ENCODE data around the gene JARID2. TPM values are rescaled to one million over a fixed set of nuclear protein-coding genes. Genes with fewer than 3 reads are reported as not detected.
"Not testable (repeated sequence)": the region's sequence is repeated elsewhere in the genome, so short reads cannot be mapped to it uniquely, and the experiment has no call there.

JARID2 gene
- total RNA-seq, 1 donor from 2014 or later, result 66.1 TPM

- no peak overlapping the region for H3K4me3 Mint-ChIP-seq (ENCODE audit: unreplicated experiment)
- no peak for DNase-seq (ENCODE audit: low spot score)
- H3K4me1 Mint-ChIP-seq (ENCODE audit: unreplicated experiment), result peaks cover 48% of the 10 kb centered on the region
- H3K27ac Mint-ChIP-seq (ENCODE audit: unreplicated experiment), result peak overlapping the region; percentile 74
- H3K9me3 Mint-ChIP-seq (ENCODE audit: unreplicated experiment), result no peaks in the 10 kb centered on the region
- H3K36me3 Mint-ChIP-seq (ENCODE audit: low read depth, unreplicated experiment), result peaks cover 5% of the 10 kb centered on the region
- TF ChIP-seq, protein P1, sequence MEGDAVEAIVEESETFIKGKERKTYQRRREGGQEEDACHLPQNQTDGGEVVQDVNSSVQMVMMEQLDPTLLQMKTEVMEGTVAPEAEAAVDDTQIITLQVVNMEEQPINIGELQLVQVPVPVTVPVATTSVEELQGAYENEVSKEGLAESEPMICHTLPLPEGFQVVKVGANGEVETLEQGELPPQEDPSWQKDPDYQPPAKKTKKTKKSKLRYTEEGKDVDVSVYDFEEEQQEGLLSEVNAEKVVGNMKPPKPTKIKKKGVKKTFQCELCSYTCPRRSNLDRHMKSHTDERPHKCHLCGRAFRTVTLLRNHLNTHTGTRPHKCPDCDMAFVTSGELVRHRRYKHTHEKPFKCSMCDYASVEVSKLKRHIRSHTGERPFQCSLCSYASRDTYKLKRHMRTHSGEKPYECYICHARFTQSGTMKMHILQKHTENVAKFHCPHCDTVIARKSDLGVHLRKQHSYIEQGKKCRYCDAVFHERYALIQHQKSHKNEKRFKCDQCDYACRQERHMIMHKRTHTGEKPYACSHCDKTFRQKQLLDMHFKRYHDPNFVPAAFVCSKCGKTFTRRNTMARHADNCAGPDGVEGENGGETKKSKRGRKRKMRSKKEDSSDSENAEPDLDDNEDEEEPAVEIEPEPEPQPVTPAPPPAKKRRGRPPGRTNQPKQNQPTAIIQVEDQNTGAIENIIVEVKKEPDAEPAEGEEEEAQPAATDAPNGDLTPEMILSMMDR (IDR thresholded peaks at IDR 0.05; ENCODE audit: unreplicated experiment), result no peak
- no peaks in the 10 kb centered on the region for H3K27me3 Mint-ChIP-seq (ENCODE audit: unreplicated experiment)
These were observed 50.4 kb downstream of the JARID2 start for GRCh38 chr6:15296249-15296648.

DNA sequence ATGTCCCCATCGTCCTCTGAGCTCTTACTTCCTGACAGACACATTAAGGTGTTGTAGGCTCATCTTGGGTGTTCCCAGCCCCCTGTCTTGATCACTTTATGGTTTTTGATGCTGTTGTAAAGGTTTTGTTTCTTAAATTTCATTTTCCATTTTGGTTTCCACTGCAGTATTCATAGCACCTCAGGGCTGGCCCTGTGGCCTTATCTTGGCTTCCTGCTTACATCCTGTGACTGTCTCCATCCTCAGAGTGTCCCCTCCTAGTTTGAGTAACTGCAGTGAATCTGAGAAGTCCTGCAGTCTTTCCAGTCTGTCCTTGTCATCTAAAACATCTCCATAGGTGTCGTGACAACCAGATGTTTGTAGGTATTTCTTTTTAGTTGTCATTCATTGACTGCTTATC, 50.9 kb downstream of the JARID2 start:
- DNase-seq (ENCODE audit: low spot score), result no peak
- H3K27ac Mint-ChIP-seq (ENCODE audit: unreplicated experiment), result peak overlapping the region; percentile 74

GRCh38 chr6:15297167-15297566, 51.3 kb downstream of the JARID2 start:
- H3K27me3 Mint-ChIP-seq (ENCODE audit: unreplicated experiment); H3K36me3 Mint-ChIP-seq (ENCODE audit: low read depth, unreplicated experiment); DNase-seq (ENCODE audit: low spot score); H3K27ac Mint-ChIP-seq (ENCODE audit: unreplicated experiment); H3K4me3 Mint-ChIP-seq (ENCODE audit: unreplicated experiment); H3K9me3 Mint-ChIP-seq (ENCODE audit: unreplicated experiment): not testable (repeated sequence)
- H3K4me1 Mint-ChIP-seq (ENCODE audit: unreplicated experiment), result peaks cover 54% of the 10 kb centered on the region

More for the DNA sequence above, 50.9 kb downstream of the JARID2 start:
- no peaks in the 10 kb centered on the region for H3K9me3 Mint-ChIP-seq (ENCODE audit: unreplicated experiment)
- no peaks in the 10 kb centered on the region for H3K27me3 Mint-ChIP-seq (ENCODE audit: unreplicated experiment)
- TF ChIP-seq, protein P1 (IDR thresholded peaks at IDR 0.05; ENCODE audit: unreplicated experiment), result no peak
- no peak overlapping the region for H3K4me3 Mint-ChIP-seq (ENCODE audit: unreplicated experiment)
- peaks cover 53% of the 10 kb centered on the region for H3K4me1 Mint-ChIP-seq (ENCODE audit: unreplicated experiment)
- H3K36me3 Mint-ChIP-seq (ENCODE audit: low read depth, unreplicated experiment), result peaks cover 5% of the 10 kb centered on the region

DNA sequence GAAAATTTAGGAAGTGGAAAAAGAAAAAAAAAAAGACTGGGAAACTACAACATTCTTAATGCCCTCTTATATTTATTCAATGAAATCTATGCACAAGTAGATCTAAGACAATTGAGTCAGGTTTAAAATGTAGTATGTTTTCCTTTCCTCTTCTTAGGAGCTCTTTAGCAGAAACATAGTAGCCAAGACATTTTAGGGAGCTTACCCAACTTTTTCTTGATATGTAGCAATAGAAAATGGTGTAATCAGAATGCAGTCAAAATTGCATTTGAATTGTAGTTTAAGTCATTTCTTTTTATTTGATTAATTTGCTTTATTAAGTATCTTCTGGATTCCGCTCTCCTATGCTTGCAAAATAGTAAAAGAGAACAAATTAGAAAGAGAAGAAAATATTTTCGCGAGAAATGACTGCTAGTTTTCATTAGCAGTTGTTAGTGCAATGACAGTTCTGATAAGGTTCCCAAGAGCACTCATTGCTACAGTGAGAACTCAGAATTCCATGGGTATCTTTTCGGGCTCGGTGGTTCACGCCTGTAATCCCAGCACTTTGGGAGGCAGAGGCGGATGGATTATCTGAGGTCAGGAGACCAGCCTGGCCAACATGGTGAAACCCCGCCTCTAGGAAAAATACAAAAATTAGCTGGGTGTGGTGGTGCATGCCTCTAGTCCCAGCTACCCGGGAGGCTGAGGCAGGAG, 52.2 kb downstream of the JARID2 start:
- no peak overlapping the region for H3K4me3 Mint-ChIP-seq (ENCODE audit: unreplicated experiment)
- H3K4me1 Mint-ChIP-seq (ENCODE audit: unreplicated experiment), result peaks cover 54% of the 10 kb centered on the region
- no peak overlapping the region for H3K27ac Mint-ChIP-seq (ENCODE audit: unreplicated experiment)

GRCh38 chr6:15299430-15300131, 53.7 kb downstream of the JARID2 start:
- TF ChIP-seq, protein P1 (IDR thresholded peaks at IDR 0.05; ENCODE audit: unreplicated experiment), result no peak
- Mint-ChIP-seq H3K36me3 (ENCODE audit: low read depth, unreplicated experiment) (no peaks in the 10 kb centered on the region), H3K27me3 (ENCODE audit: unreplicated experiment) (no peaks in the 10 kb centered on the region), H3K4me1 (ENCODE audit: unreplicated experiment) (peaks cover 51% of the 10 kb centered on the region), H3K27ac (ENCODE audit: unreplicated experiment) (peak overlapping the region; percentile 48), H3K4me3 (ENCODE audit: unreplicated experiment) (no peak overlapping the region), H3K9me3 (ENCODE audit: unreplicated experiment) (no peaks in the 10 kb centered on the region)
- no peak for DNase-seq (ENCODE audit: low spot score)

More for the DNA sequence above, 52.2 kb downstream of the JARID2 start:
- DNase-seq (ENCODE audit: low spot score), result no peak
- peaks cover under 1% of the 10 kb centered on the region for H3K36me3 Mint-ChIP-seq (ENCODE audit: low read depth, unreplicated experiment)
- TF ChIP-seq, protein P1 (IDR thresholded peaks at IDR 0.05; ENCODE audit: unreplicated experiment), result no peak
- no peaks in the 10 kb centered on the region for H3K9me3 Mint-ChIP-seq (ENCODE audit: unreplicated experiment)
- no peaks in the 10 kb centered on the region for H3K27me3 Mint-ChIP-seq (ENCODE audit: unreplicated experiment)
